GM18520 (cell line): Measurements from ENCODE around the gene LRRK2.
"Not testable (repeated sequence)": the region's sequence is repeated elsewhere in the genome, so short reads cannot be mapped to it uniquely, and the experiment has no call there.

Experiments used
- ATAC-seq: cut with Tn5 transposase; IDR thresholded peaks from one replicate; pipeline ENCODE4 v1.9.1; 2021; ENCODE audit not compliant: unreplicated experiment

LRRK2 gene

DNA sequence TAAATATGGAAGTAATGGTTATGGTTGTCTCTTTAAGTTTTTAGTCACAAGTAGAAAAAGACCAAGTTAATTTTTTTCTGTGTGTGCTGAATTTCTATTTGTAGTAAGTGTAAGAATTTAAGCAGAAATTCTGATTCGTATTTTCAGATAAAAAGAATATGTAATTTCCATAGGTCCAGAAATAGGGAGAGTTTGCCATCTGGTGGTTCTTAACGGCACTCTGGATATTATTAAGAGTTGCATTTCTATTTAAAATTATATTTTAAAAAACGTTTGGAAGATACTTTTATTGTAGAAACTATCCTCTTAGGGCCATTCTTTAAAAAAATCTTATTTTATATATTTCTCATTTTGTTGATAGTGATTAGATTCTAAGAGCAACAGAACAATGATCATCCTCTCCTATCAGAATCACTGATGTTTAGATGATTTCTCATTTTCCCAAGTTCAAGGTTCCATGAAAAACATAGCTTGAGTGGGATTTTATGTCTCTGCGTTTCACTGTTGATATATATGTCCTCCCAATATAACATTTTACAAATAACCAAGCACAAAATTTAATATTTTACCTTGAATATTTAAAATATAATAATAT lies 88.3 kb downstream of the LRRK2 start:
- ATAC-seq: no peak

DNA sequence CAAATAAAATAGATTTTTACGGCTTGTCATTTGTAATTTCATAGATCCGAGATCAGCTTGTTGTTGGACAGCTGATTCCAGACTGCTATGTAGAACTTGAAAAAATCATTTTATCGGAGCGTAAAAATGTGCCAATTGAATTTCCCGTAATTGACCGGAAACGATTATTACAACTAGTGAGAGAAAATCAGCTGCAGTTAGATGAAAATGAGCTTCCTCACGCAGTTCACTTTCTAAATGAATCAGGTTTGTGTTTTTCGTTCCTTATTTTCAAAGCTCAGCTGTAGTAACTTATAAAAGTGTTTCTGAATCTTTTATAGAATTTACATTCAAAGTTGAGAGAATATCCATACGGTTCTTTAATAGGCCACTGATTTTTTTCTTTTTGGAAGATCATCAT lies 89.1 kb downstream of the LRRK2 start:
- peak; percentile 70 for ATAC-seq

DNA sequence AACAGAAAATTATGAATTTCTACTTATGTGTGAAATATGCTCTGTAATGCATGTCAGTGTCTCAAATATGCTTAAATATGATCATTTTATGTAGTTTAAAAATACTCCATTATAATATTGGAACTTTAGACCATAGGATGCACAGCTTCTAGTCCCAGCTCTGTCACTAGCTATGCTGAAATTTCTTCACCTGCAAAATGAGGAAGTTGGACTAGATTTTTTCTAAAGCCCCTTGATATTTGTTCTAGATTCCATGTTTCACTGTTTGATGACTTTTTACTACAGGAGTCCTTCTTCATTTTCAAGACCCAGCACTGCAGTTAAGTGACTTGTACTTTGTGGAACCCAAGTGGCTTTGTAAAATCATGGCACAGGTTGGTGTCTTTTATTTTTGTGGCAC lies 90.1 kb downstream of the LRRK2 start:
- no peak for ATAC-seq

DNA sequence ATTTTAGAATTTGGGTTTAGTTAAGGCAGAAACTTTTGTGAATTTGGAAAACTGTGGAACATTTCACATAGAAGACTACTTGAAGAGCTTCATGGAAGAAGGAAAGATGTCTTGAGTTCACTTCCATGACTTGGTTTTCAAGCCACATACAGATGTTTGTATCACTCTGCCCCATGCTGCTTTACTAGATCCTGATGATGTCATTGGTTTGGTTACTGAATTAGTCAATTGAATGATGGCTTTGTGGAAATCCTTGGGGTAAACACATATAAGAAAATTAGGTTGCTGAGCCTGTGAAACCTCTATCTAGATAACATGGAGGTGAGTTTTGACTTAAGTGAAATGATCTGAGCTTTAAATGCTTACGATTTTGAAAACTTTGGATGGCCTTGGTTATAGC lies 90.6 kb downstream of the LRRK2 start:
- ATAC-seq: no peak

DNA sequence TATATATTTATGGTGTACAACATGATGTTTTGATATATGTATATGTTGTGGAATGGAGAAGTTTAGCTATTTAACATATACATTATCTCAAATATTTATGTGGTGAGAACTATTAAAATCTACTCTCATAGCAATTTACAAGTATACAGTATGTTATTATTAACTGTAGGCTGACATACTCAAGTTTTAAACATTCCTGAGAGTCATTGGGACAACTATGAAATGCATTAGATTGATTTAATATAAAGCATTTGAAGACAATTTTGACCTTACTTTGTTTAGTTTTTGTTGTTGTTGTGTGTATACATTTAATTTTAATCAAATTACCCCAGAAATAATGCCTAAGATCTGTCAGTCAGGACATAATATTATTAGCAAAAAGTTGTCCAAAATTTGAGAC lies 99.5 kb downstream of the LRRK2 start:
- ATAC-seq: no peak

DNA sequence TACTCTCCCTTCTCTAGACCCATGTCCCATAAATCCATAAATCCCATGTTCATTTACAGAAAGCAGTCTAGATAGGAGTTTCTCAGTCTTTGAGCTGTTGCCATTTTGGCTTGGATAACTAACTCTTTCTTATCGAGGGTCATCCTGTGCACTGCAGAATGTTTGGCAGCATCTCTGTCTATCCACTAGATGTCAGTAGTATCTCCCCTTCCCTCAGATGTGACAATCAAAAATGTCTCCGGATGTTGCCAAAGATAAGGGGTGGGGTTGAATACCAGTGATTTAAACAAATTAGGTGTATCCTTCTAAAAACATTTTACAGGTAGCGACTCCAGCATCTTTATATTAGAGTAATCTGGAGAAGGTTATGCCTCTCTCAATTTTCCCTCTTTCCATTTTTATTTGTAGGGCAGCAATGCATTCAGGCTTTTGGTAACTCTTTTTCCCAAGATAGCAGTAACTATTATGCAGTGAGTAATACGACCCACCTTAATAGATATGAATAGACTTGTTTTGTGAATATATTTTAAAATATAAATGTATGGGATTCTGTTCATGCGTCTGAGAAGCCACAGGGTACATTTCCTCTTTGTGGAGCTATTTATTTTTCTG lies 100.7 kb downstream of the LRRK2 start:
- ATAC-seq: peak; percentile 89

DNA sequence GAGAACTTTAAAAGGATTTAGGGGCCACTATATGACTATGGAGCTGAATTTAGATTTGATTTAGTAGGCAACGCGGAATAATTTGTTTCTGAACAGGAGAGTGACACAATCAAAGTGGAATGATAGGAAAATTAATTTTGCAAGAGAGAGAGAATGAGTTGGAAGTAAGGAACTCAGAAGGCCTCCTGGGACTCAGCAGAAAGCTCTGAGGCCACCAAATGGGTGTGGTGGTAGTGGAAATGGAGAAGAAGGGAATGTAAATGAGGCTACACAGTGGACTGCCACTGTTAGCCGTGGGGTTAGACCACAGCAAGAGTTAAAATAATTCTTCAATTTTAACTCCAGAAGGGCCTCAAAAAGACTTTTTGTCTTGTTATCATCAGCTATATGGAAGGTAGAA lies 102.7 kb downstream of the LRRK2 start:
- ATAC-seq: no peak

DNA sequence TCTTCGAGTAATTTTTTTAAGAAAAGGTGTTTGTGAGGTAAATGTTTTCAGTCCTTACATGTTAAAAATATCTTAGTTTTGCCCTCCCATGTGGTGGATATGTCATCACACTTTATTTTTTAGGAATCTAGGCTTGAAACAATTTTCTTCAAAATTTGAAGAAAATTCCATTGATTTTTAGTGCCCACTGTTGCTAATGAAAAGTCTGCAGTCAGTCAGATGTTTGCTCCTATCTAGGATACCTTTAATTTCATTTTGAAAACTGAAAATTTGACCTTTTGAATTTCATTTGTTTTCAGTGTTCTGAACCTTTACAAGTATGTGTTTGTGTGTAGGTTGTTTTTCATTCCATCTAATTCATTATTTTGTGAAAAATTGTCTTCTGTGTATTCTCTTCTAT lies 105.4 kb downstream of the LRRK2 start:
- no peak for ATAC-seq

DNA sequence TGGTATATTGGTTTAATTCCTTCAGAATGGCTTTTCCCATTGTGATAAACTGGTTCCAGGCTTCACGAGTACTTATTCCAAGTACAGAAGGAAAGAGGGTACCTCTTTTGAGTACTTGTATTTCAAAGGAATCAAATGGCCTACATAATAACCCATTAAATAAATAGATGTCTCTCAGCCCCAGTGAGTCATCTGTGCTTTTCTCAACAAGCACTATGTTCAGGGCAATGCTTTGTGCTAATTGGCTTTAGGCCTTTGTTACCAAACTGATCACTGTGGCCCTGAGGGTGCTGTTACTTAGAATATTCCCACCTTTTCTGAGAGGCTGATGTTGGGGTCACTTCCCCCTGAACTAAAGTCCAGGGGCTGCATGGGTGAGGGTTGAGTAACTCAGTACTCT lies 107.1 kb downstream of the LRRK2 start:
- no peak for ATAC-seq

DNA sequence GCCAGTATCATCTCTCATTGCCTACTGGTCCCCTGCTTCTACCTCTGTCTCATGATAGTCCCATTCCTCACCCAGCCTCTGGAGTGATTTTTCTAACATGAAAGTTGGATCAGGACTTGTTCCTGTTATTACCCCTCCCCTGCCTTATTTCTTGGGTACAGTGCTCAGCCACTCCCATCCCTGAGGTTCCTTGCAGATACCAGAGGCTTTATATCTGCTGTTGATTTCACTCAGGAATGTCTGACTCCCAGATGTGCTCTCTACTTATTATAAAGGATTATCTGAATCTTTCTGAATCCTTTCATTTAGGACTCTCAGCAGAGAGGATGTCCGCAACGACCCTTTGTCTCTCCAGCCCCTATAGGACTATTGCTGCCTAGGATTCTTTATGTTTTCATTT lies 111.2 kb downstream of the LRRK2 start:
- no peak for ATAC-seq

DNA sequence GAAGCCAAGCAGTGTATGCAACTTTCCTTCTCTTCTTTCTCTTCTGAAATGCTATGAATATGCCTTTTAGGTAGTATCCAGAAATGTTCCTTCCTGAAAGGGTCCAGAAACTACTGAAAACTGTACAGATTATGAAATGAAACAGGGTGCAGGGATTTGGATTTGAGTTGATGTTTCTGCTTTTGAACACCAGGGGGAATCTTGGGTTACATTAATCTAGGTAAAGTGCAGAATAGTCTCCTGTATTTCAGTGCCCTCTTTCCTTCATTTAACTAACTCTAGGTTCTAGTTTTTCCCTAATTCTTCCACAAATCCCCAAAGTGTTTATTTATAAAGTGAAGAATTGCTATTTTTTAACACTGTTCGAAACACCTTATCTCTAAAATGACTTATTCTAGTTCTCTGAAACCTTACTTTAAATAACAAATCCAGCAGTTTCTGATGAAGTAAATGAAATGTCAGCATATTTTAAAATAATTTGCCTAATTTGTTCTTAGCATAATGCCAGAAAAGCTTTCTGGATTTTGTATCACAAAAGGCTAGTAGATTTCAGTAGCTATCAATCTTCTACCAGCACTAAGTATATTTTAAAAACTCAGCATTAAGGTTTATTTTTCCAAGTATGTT lies 111.9 kb downstream of the LRRK2 start:
- peak; percentile 49 for ATAC-seq

DNA sequence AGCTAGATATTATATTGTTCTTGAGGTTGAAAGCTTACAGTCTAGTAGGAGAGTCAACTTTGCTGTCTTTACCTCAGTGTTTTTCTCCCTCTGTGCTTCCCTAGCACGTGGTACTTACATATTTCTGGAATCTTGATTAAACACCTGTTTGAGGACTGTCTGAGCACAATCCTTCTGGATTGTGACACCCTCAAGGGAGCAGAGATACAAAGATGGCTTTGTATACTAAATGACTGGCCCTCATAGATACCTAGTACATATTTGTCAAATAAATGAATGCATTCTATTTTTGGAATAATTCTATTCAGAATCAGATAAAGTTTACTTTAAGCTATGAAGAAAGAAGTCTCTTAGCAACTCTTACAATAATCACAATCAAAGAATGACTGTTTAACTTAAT lies 113.3 kb downstream of the LRRK2 start:
- ATAC-seq: no peak

DNA sequence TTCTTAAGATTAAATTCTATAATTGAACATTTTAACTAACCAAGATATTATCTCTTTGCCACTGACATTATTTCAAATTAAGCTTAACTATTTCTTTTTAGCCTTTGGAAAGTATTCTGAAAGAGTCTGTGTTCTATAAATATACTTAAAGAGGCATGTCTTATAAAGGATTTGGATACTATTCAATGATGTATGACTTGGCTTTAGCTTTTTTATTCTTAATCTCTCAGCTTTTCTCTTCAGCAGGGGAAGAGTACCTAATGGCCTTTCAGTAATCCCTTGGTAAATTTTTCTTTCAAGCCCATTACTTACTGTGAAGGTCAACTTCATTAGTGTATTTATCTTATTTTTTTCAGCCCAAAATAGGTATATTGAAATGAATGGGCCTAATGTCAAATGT lies 113.8 kb downstream of the LRRK2 start:
- ATAC-seq: no peak

DNA sequence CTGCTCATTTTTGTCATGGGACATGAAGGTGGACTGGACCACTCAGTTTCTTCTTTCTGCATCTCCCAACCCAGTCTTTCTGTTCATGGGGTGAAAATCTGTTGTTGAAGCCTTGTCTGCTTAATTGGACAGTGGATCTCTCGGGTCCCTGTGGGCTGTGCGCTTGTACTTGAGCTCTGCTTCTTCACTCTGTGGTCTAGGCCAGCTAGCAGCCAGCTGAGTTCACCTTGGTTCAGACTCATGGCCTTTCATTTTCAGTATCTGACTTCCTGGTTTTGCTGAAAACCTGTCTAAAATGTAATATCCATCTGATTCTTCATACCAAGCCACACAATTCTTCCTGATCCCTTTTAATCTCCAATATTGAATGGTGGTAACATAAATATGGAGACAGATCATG lies 117.2 kb downstream of the LRRK2 start:
- ATAC-seq: peak; percentile 61

DNA sequence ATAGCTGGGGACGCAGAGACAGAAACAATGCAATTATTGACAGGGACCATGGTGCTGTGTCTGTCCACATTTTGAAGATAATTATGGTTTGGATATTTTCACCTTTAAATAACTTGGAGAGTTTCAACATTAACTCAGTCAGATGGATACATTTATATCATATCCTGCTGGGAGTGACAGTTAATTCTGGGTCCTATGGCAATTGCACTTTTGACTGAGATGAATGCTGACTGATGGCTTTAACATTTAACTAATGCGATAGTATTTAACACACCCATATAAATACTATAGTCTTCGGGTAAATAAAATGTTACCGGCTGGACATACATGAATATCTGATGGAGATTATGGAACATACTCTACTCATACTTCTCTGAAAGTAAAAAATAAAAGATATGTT lies 118.3 kb downstream of the LRRK2 start:
- no peak for ATAC-seq

DNA sequence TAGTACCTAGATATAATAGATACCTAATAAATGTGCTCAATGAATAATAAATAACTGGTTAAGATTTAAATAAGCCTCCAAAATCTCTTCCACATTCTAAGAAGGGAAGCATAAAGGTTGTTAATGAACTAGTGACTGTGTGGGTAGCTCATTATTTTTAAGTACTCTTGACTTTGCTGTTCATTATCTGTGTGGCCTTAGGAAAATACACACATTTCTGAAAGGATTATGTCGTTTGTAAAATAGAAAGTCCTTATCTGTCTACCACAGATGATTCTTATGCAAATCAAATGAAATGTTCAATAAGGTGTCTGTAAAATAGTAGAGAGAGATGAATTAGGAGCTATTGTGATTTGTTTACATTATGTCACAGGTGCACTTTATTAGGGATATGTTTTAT lies 119.5 kb downstream of the LRRK2 start:
- no peak for ATAC-seq

DNA sequence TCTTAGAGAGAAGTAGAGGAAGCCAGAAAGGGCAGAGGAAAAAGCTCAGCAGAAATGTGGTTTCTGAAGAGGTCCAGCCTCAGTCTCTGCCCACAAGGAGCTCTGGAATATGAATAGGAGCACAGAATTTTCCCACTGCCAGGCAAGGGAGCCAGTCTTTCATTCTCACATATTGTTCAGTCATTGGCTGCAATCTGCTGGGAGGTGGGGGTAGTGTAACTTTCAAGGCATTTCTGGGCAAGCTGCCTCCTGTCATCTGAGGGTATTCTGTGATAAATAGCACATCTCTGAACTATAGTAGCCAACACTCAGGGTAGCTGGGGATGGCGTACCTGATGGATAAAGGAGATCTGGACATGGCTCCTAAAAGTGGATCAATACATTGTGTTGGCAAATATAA lies 127.2 kb downstream of the LRRK2 start:
- no peak for ATAC-seq

DNA sequence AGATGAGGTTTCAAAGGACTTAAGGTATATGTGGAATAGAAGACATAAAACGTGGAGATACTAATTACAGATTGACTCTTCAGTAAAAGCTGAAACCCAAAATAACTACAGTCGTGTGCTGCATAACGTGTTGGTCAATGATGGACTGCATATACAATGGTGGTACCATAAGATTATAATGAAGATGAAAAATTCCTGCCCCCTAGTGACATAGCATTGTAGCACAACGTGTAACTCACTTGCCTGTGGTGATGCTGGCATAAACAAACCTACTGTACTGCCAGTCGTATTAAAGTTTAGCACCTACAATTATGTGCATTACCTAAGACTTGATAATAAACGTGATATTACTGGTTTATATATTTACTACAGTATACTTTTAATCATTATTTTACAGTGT lies 150.3 kb downstream of the LRRK2 start:
- ATAC-seq: no peak

DNA sequence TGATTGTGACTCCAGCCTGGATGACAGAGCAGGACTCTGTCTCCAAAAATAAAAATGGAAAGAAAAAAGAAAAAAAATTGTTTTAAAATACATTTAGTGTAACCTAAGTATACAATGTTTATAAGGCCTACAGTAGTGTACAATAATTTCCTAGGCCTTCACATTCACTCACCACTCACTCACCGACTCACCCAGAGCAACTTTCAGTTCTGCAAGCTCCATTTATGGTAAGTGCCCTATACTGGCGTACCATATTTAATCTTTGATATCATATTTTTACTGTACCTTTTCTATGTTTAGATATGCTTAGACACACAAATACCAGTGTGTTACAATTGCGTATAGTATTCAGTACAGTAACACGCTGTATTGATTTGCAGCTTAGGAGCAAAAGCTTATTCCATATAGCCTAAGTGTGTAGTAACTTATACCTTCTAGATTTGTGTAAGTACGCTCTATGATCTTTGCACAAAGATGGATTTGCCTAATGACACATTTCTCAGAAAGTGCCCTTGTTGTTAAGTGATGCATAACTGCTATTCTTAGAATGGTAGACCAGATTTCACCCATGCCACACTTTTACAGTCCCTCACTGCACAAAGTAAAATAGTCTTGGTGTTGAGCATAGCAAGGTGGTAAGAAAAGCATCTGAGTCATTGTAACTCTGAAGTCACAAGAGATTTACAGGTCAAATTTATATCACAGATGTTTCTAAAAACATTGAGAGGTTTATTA lies 151.9 kb downstream of the LRRK2 start:
- ATAC-seq: peak; percentile 64

DNA sequence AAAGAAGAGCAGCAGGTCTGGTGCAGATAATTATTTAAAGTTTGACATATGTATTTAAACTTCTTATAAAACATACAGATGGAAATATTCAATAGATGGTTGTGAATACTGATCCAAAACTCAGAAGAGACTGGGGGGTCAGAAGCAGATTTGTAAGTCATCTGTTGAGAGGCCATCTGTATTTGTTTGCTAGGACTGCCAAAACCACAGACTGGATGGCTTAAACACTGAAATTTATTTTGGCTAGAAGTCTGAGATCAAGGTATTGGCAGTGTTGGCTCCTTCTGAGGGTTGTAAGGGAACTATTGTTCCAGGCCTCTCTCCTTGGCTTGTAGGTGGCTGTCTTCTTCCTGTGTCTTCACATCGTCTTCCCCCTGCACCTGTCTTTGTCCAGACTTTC lies 153.9 kb downstream of the LRRK2 start:
- no peak for ATAC-seq

DNA sequence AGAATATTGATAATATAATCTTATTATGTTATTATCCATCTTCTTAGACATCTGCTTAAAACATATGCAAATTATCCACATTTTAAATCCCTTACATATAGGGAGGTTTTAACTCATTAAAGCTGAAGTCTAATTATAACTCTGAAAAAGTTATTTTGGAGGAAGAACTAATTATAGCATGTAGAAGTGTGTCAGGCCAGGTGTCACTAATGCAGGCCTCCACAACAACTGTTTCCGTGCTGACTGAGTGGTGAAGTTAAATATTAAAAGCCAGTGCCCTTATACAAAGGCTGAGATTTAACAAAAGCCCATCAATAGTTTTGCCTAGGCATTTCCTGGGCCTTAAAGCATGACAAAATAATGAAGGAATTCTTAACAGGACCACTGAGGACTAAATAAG lies 157.4 kb downstream of the LRRK2 start:
- no peak for ATAC-seq

DNA sequence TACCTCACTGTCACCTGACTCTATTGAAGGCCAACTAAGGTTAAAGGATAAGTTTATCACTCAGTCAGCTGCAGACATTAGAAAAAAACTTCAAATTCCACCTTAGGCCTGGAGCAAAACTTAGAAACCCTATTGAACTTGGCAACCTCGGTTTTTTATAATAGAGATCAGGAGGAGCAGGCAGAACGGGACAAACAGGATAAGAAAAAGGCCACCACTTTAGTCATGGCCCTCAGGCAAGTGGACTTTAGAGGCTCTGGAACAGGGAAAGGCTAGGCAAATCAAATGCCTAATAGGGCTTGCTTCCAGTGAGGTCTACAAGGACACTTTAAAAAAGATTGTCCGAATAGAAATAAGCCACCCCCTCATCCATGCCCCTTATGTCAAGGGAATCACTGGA lies 162.5 kb downstream of the LRRK2 start:
- not testable (repeated sequence) for ATAC-seq
